Body of pancreas (tissue), 4 donors: ENCODE results near the gene IL1R1. TPM values are rescaled to one million over a fixed set of nuclear protein-coding genes. Genes with fewer than 3 reads are reported as not detected.
A peak's percentile ranks its signal among the peaks of the same experiment; 100 is the strongest.

Source experiments
- ATAC-seq: fragments of 150-250 bp; one replicate; pipeline ENCODE4 v1.9.1; 2016
- DNase-seq, 4 donors: peaks; one replicate each; pipeline ENCODE4 v3.0.0-alpha.2; 2019
- H3K27ac ChIP-seq, 4 donors: fragments of 200-600 bp; sonication (generic); 1 replicate in 3 of 4; 2 replicates in 1 of 4; pipeline versions ENCODE4 v1.5.1 to v1.6.1; 2016 to 2019; ENCODE audit warnings: mild to moderate bottlenecking in 1 of 4, mixed read lengths in 1 of 4, moderate library complexity in 1 of 4
- H3K27me3 ChIP-seq, 2 donors: fragments of 200-600 bp; sonication (generic); one replicate each; pipeline ENCODE4 v1.6.0; 2016; ENCODE audit warnings: mild to moderate bottlenecking in 1 of 2
- H3K36me3 ChIP-seq, 2 donors: fragments of 200-600 bp; sonication (generic); replicated peaks in 1 of 2; 2 replicates each; pipeline ENCODE4 v1.5.1; 2016; ENCODE audit warnings: low read depth in 2 of 2; ENCODE audit not compliant: insufficient read depth in 1 of 2
- H3K4me1 ChIP-seq: fragments of 200-600 bp; sonication (generic); one replicate; pipeline ENCODE4 v1.6.0; 2016
- H3K4me3 ChIP-seq, 2 donors: fragments of 200-600 bp; sonication (generic); 1 replicate in 1 of 2; 2 replicates in 1 of 2; pipeline ENCODE4 v1.5.1; 2016 to 2019
- H3K9me3 ChIP-seq, 3 donors: fragments of 200-600 bp; sonication (generic); 1 replicate in 2 of 3; 2 replicates in 1 of 3; pipeline ENCODE4 v1.5.1; 2016
- CTCF ChIP-seq, 7 experiments: fragments of 450-650 bp in 4 of 7; fragments of 200-600 bp in 3 of 7; sonication (generic) in 3 of 7; IDR thresholded peaks; one replicate each; pipeline ENCODE4 v1.5.1; 2016 to 2019; ENCODE audit warnings: antibody characterized with exemption in 7 of 7
- POLR2A ChIP-seq, 3 donors: fragments of 450-650 bp; IDR thresholded peaks; one replicate each; pipeline ENCODE4 v1.6.1; 2016; ENCODE audit warnings: antibody characterized with exemption in 3 of 3, mild to moderate bottlenecking in 2 of 3
- WGBS, 2 donors: methylation state at CpG; one replicate each; pipeline ENCODE4 v1.1.5; 2017; 5-methylcytosine and 5-hydroxymethylcytosine counted together
- intact Hi-C: fragments of 100-400 bp; cut with DNase I; formaldehyde crosslinking; loops from one replicate; pipeline ENCODE4 v1.15.1; 2023
- total RNA-seq, 2 donors: library from RNA; depleted of rRNA; stranded (reverse); fragments of >200 nt; gene quantifications; one replicate each; pipeline ENCODE4 v1.1.0, GENCODE V29; 2016

The IL1R1 gene
- total RNA-seq: 10 to 100 TPM; 53.4 to 55.4 TPM

GRCh38 chr2:102141970-102142828 is at the start of gene IL1R1:
Gene IL1R1, plus strand, starts transcription at chr2:102142746. Its CDS starts 14,979 bp downstream, at chr2:102157725.
- DNase-seq (peak; percentile 80 to 85 (median 82)), ATAC-seq (peak; percentile 93)
- Histone ChIP-seq H3K27me3 (no peaks in the 10 kb centered on the region), H3K4me1 (peaks cover 45% of the 10 kb centered on the region), H3K9me3 (no peaks in the 10 kb centered on the region), H3K36me3 (no peaks in the 10 kb centered on the region), H3K27ac (peak within 1 kb of the TSS; percentile 84 to 98 (median 92)), H3K4me3 (peak within 1 kb of the TSS; percentile 53 to 57)
- intact Hi-C loops: no loop called here
- TF ChIP-seq POLR2A (IDR thresholded peaks at IDR 0.05): peak; percentile 72 to 84 (median 82)
- peak in 1 of 7 experiments; percentile 5 for TF ChIP-seq CTCF (IDR thresholded peaks at IDR 0.05)
- 3 to 6% methylated on average over 24 to 65 of the region's 65 CpGs for WGBS, 2 donors

GRCh38 chr2:102093662-102094061 is 48.9 kb upstream of the IL1R1 start:
- ATAC-seq (no peak), DNase-seq (no peak)
- H3K27ac ChIP-seq: no peak overlapping the region
- TF ChIP-seq POLR2A (IDR thresholded peaks at IDR 0.05) (no peak), CTCF (IDR thresholded peaks at IDR 0.05) (no peak)
- 92 to 93% methylated on average over 13 of the region's 13 CpGs for WGBS, 2 donors
- no peaks in the 10 kb centered on the region for H3K36me3 ChIP-seq
- no peaks in the 10 kb centered on the region for H3K4me1 ChIP-seq
- H3K4me3 ChIP-seq: no peak overlapping the region
- no peaks in the 10 kb centered on the region for H3K27me3 ChIP-seq
- no peaks in the 10 kb centered on the region for H3K9me3 ChIP-seq
- intact Hi-C loops: no loop called here

GRCh38 chr2:102094917-102095316 is 47.6 kb upstream of the IL1R1 start:
- Histone ChIP-seq H3K36me3 (no peaks in the 10 kb centered on the region), H3K4me1 (peaks cover 6% of the 10 kb centered on the region), H3K4me3 (no peak overlapping the region), H3K27me3 (no peaks in the 10 kb centered on the region), H3K27ac (no peak overlapping the region), H3K9me3 (no peaks in the 10 kb centered on the region)
- no peak for TF ChIP-seq CTCF (IDR thresholded peaks at IDR 0.05)
- WGBS, 2 donors: 70 to 82% methylated on average over 4 of the region's 4 CpGs
- intact Hi-C loops: no loop called here
- no peak for ATAC-seq
- no peak for DNase-seq

GRCh38 chr2:102096103-102096502 is 46.4 kb upstream of the IL1R1 start:
- 47 to 51% methylated on average over 5 of the region's 5 CpGs for WGBS, 2 donors
- H3K27me3 ChIP-seq: no peaks in the 10 kb centered on the region
- intact Hi-C loops: no loop called here
- no peaks in the 10 kb centered on the region for H3K36me3 ChIP-seq
- DNase-seq: no peak
- H3K27ac ChIP-seq: peak overlapping the region in 1 of 4 donors; percentile 14
- H3K4me1 ChIP-seq: peaks cover 18% of the 10 kb centered on the region
- no peak overlapping the region for H3K4me3 ChIP-seq
- no peaks in the 10 kb centered on the region for H3K9me3 ChIP-seq
- ATAC-seq: no peak
- TF ChIP-seq CTCF (IDR thresholded peaks at IDR 0.05) (no peak), POLR2A (IDR thresholded peaks at IDR 0.05) (no peak)

GRCh38 chr2:102098756-102099155 is 43.8 kb upstream of the IL1R1 start:
- 96 to 97% methylated on average over 4 of the region's 4 CpGs for WGBS, 2 donors
- H3K9me3 ChIP-seq: no peaks in the 10 kb centered on the region
- DNase-seq (no peak), ATAC-seq (no peak)
- H3K27ac ChIP-seq: no peak overlapping the region
- H3K27me3 ChIP-seq: no peaks in the 10 kb centered on the region
- intact Hi-C loops: no loop called here
- no peak for TF ChIP-seq POLR2A (IDR thresholded peaks at IDR 0.05)
- TF ChIP-seq CTCF (IDR thresholded peaks at IDR 0.05): no peak
- H3K4me1 ChIP-seq: peaks cover 41% of the 10 kb centered on the region
- no peaks in the 10 kb centered on the region for H3K36me3 ChIP-seq
- H3K4me3 ChIP-seq: no peak overlapping the region
